ENCODE results near the gene UBR4.

DNA sequence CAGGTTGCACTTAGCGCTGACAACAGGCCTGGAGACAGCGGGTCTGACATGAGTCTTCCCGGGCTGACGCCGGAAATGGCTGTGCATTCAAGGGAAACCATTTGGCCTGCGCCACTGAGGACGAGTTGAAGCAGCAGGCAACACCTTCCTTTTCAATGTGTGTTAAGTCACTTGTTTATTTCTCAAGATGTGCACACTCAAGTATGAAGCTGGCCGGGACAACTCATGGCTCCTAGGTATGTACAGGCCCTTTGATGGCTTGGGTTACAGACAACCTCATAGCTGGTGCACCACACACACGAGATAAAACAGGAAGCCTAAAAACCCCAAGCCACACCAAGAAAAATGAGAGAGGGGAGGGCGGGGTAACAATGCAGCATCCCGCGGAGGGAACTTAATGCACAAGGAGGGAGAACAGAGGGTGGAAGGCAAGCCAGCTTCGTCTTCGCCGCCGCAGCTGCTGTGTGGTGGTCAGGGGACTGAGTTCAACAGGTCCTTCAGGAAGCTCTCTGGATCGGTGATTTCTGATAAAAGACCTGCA, 135.6 kb downstream of the UBR4 start:
- no peak for TF ChIP-seq POLR2AphosphoS5 (IDR thresholded peaks at IDR 0.05; ENCODE audit: borderline replicate concordance, low read depth, low read length)
- TF ChIP-seq EZH2 (IDR thresholded peaks at IDR 0.05), result no peak
- TF ChIP-seq FOXP2 (optimal IDR thresholded peaks at IDR 0.05; ENCODE audit: control extremely low read depth, extremely low read length, insufficient read depth), result no peak

Data from SK-N-MC (cell line).